NB4 (cell line): ENCODE measurements around the gene SH3BP4.

ENCODE experiments used
- MYC ChIP-seq: IDR thresholded peaks from 2 replicates; pipeline ENCODE4 v1.6.1; 2011; ENCODE audit warnings: low read depth, low read length
- POLR2A ChIP-seq: IDR thresholded peaks from 2 replicates; pipeline ENCODE4 v1.6.1; 2011; ENCODE audit warnings: mild to moderate bottlenecking; ENCODE audit not compliant: insufficient read length; ENCODE audit errors: extremely low read depth
- TF ChIP-seq, protein P1 (sequence below): IDR thresholded peaks from one replicate; pipeline ENCODE4 v1.5.1; 2012; ENCODE audit warnings: low read depth, low read length
- TF ChIP-seq, protein P2 (sequence below): IDR thresholded peaks from 2 replicates; pipeline ENCODE4 v1.6.1; 2011; ENCODE audit warnings: low read depth, low read length

DNA sequence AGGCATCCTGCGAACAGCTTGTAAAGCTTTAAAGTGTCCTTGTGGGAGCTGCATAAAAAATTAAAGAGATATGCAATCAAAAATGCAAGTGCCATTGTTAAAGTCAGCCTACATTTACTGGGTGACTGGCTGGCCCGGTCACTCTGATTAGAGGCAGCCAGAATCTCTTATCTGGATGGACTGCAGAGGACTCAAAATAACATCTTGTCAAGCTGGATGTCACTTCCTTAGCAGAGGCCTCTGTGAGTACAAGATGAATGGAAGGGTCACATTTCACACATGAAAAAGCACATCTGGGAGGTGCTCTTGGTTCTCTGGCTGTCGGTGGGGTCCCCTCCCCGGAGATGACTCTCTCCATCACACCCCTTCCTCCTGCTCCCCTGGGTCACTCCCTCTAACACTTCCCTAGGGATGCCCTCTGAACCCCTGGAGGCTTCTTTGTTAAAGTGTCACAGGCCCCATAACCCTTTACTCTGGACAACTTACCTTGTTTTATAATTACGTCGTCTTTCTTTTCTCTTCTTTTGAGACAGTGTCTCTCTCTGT, 122.1 kb downstream of the SH3BP4 start:
- TF ChIP-seq, protein P1, sequence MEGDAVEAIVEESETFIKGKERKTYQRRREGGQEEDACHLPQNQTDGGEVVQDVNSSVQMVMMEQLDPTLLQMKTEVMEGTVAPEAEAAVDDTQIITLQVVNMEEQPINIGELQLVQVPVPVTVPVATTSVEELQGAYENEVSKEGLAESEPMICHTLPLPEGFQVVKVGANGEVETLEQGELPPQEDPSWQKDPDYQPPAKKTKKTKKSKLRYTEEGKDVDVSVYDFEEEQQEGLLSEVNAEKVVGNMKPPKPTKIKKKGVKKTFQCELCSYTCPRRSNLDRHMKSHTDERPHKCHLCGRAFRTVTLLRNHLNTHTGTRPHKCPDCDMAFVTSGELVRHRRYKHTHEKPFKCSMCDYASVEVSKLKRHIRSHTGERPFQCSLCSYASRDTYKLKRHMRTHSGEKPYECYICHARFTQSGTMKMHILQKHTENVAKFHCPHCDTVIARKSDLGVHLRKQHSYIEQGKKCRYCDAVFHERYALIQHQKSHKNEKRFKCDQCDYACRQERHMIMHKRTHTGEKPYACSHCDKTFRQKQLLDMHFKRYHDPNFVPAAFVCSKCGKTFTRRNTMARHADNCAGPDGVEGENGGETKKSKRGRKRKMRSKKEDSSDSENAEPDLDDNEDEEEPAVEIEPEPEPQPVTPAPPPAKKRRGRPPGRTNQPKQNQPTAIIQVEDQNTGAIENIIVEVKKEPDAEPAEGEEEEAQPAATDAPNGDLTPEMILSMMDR: no peak
- TF ChIP-seq POLR2A (no peak), MYC (no peak)
- TF ChIP-seq, protein P2, sequence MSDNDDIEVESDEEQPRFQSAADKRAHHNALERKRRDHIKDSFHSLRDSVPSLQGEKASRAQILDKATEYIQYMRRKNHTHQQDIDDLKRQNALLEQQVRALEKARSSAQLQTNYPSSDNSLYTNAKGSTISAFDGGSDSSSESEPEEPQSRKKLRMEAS: no peak
